GM12878 (cell line): ENCODE data around the gene EPB41L1. TPM values are rescaled to one million over a fixed set of nuclear protein-coding genes. Genes with fewer than 3 reads are reported as not detected.

ENCODE experiments used
- ATAC-seq: fragments of 200-7000 bp; cut with Tn5 transposase; 3 replicates; pipeline ENCODE4 v1.9.1; 2020; ENCODE audit warnings: mild to moderate bottlenecking, moderate library complexity
- BruUV-seq: library from RNA; stranded (reverse); fragments of 400-500 nt; replicated peaks from 2 replicates; lab custom pipeline; 2021; lab: Mats Ljungman, UMichigan
- CTCF ChIA-PET: fragments of 300-600 bp; sonication (Branson Sonifier 250); formaldehyde crosslinking; extraction: SDS; loops from one replicate; lab custom pipeline; 2021; ENCODE audit warnings: inconsistent platforms; lab: Yijun Ruan, JAX
- POLR2A ChIA-PET: fragments of 350-600 bp; formaldehyde crosslinking; extraction: SDS; loops from one replicate; lab custom pipeline; 2021; ENCODE audit warnings: inconsistent platforms; lab: Charles Lee
- RAD21 ChIA-PET: fragments of 300-600 bp; sonication (Branson Sonifier 250); formaldehyde crosslinking; loops from one replicate; lab custom pipeline; 2023; ENCODE audit warnings: antibody characterized with exemption; ENCODE audit not compliant: unreplicated experiment; lab: Charles Lee
- SMC1A ChIA-PET: fragments of 300-600 bp; sonication (Branson Sonifier 250); formaldehyde crosslinking; loops from one replicate; lab custom pipeline; 2023; ENCODE audit not compliant: unreplicated experiment, uncharacterized antibody; lab: Charles Lee
- DNase-seq: peaks from one replicate; pipeline ENCODE4 v3.0.0-alpha.2; 2011; ENCODE audit warnings: low read depth, low spot score
- FAIRE-seq: peaks from 3 replicates; lab custom pipeline; 2011; peaks lifted over from hg19 to GRCh38; lab: Jason Lieb, UNC
- H2AFZ ChIP-seq: 2 replicates; pipeline ENCODE4 v1.6.0; 2011; ENCODE audit warnings: low read depth, low read length, control low read depth; ENCODE audit not compliant: control insufficient read depth
- H3K27ac ChIP-seq: 2 replicates; pipeline ENCODE4 v1.5.1; 2011; ENCODE audit warnings: control low read depth; ENCODE audit not compliant: control insufficient read depth, insufficient read depth
- H3K27me3 ChIP-seq, 2 experiments: replicated peaks in 1 of 2; 2 replicates each; pipeline versions ENCODE4 v1.6.0 to v1.6.1; 2011; ENCODE audit warnings: low read length in 1 of 2; ENCODE audit not compliant: control insufficient read depth in 2 of 2, insufficient read depth in 2 of 2
- H3K36me3 ChIP-seq, 2 experiments: 2 replicates each; pipeline ENCODE4 v1.5.1; 2011; ENCODE audit warnings: low read length in 1 of 2; ENCODE audit not compliant: control insufficient read depth in 2 of 2, insufficient read depth in 2 of 2
- H3K4me1 ChIP-seq: 2 replicates; pipeline ENCODE4 v1.6.1; 2011; ENCODE audit warnings: mild to moderate bottlenecking, low read length, moderate library complexity, mixed read lengths; ENCODE audit not compliant: control insufficient read depth, insufficient read depth
- H3K4me2 ChIP-seq: 2 replicates; pipeline ENCODE4 v1.6.0; 2011; ENCODE audit warnings: control low read depth; ENCODE audit not compliant: control insufficient read depth, insufficient read depth
- H3K4me3 ChIP-seq: fragments of 200-600 bp; sonication (generic); 2 replicates; pipeline ENCODE4 v1.5.1; 2016
- H3K79me2 ChIP-seq: 2 replicates; pipeline ENCODE4 v1.6.0; 2011; ENCODE audit warnings: low read length; ENCODE audit not compliant: control insufficient read depth, insufficient read depth
- H3K9ac ChIP-seq: 2 replicates; pipeline ENCODE4 v1.8.0; 2011; ENCODE audit warnings: low read length, control low read depth, mixed read lengths; ENCODE audit not compliant: control insufficient read depth, insufficient read depth
- H3K9me3 ChIP-seq: replicated peaks from 3 replicates; pipeline ENCODE4 v1.5.1; 2011; ENCODE audit warnings: mild to moderate bottlenecking, low read length; ENCODE audit not compliant: control insufficient read depth, insufficient read depth
- H4K20me1 ChIP-seq: 2 replicates; pipeline ENCODE4 v1.6.0; 2011; ENCODE audit not compliant: control insufficient read depth, insufficient read depth
- HDGF ChIP-seq: fragments of 450-650 bp; IDR thresholded peaks from 2 replicates; pipeline ENCODE4 v1.6.1; 2016; ENCODE audit warnings: antibody characterized with exemption
- JUND ChIP-seq: IDR thresholded peaks from 2 replicates; pipeline ENCODE4 v1.6.1; 2012; ENCODE audit warnings: low read depth, mild to moderate bottlenecking, low read length, improper control_type of control experiment, moderate library complexity
- KLF5 ChIP-seq: fragments of 450-650 bp; IDR thresholded peaks from 2 replicates; pipeline ENCODE4 v1.6.1; 2014; ENCODE audit warnings: mild to moderate bottlenecking; ENCODE audit not compliant: partially characterized antibody
- SMAD5 ChIP-seq: IDR thresholded peaks from 2 replicates; pipeline ENCODE4 v1.6.1; 2016; ENCODE audit warnings: antibody characterized with exemption, low read depth
- SMARCA5 ChIP-seq: fragments of 450-650 bp; IDR thresholded peaks from 2 replicates; pipeline ENCODE4 v1.6.1; 2017; ENCODE audit warnings: mild to moderate bottlenecking
- ZSCAN29 ChIP-seq: fragments of 450-650 bp; IDR thresholded peaks from 2 replicates; pipeline ENCODE4 v1.6.1; 2017; ENCODE audit warnings: mild to moderate bottlenecking, moderate library complexity
- WGBS: methylation state at CpG from one replicate; pipeline ENCODE4 v1.1.6; 2016; ENCODE audit warnings: low lambda C conversion rate; ENCODE audit not compliant: insufficient replicate concordance, insufficient coverage; ENCODE audit errors: missing lambda C conversion rate; 5-methylcytosine and 5-hydroxymethylcytosine counted together
- in situ Hi-C: fragments of 300-500 bp; cut with MboI; formaldehyde crosslinking; loops from 9 replicates; pipeline ENCODE4 v1.14.3; 2018; ENCODE audit warnings: mixed read lengths
- intact Hi-C: fragments of 100-400 bp; cut with micrococcal nuclease; formaldehyde crosslinking; loops from one replicate; pipeline ENCODE4 v1.14.2; 2022; ENCODE audit not compliant: unreplicated experiment
- polyA plus RNA-seq, 11 experiments: library from polyadenylated mRNA; depleted of rRNA in 4 of 11; unstranded in 6 of 11; stranded (reverse) in 5 of 11; fragments of >200 nt; fragmentation: Nextera tagmentation in 4 of 11; fragmentation: Illumina TruSeq in 1 of 11; extraction: Ambion mirVana in 4 of 11; extraction: Trizol in 1 of 11; gene quantifications; 1 replicate in 1 of 11; 2 replicates in 10 of 11; pipeline versions ENCODE4 v1.2.1 to v1.2.3, GENCODE V29; 2011 to 2016; ENCODE audit warnings: inconsistent platforms in 2 of 11, missing spikeins in 2 of 11, low read depth in 1 of 11
- total RNA-seq, 4 experiments: library from RNA; depleted of rRNA in 3 of 4; stranded (reverse); fragments of >200 nt in 3 of 4; fragmentation: Illumina TruSeq in 1 of 4; extraction: Trizol in 1 of 4; gene quantifications; 2 replicates each; pipeline versions ENCODE4 v1.2.1 to v1.2.3, GENCODE V29; 2013 to 2021
- TF ChIP-seq, protein P1 (sequence below): IDR thresholded peaks from 2 replicates; pipeline ENCODE4 v1.6.1; 2011; ENCODE audit warnings: low read depth, low read length, improper control_type of control experiment, borderline replicate concordance

Gene EPB41L1
- total and polyA plus RNA-seq, 10 of the 15 experiments (the other 5 are each of a cell fraction or from before 2014, with no cell fraction given) = 0.08 to 3.2 (median 0.31) TPM

DNA sequence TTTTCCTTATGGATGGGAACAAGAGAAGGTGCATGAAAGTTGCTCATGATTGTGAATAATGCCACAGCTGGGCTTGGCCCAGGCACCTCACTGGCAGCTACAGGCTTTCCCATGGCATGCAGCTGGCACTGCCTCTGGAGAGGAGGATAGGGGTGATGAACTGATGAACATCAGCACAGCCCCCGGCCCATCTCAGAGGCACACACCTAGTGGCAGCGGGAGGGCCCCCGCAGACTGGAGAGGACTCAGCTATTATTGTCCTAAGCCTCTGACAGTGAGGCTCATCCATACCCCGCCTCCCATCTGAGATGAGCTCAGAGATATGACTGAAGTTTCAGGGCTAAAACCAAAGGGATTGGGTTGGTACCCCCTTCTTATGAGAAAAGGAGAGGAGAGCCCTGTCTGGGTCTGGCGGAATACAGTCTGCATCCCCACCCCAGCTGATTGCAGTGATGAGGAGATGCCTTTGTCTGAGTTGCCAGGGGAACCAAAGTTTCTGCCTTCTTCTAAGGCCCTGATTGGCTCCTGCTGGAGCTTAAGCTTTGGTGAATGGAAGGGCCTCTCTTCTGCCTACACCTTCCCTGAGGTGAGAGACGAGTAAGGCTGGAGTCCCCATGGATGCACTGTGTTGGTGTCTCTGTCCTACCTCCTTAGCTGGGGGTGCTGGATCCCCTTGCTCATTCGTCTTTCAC lies 27.6 kb upstream of the EPB41L1 start:
- Histone ChIP-seq H2AFZ (no peak overlapping the region), H3K9ac (no peak overlapping the region), H4K20me1 (no peaks in the 10 kb centered on the region), H3K4me3 (no peak overlapping the region), H3K4me1 (no peaks in the 10 kb centered on the region), H3K4me2 (no peak overlapping the region), H3K9me3 (no peaks in the 10 kb centered on the region), H3K36me3 (no peaks in the 10 kb centered on the region), H3K79me2 (no peaks in the 10 kb centered on the region), H3K27ac (no peak overlapping the region), H3K27me3 (peaks cover 0 to 4% of the 10 kb centered on the region in 2 experiments; a peak in 1 of 4 replicates)
- WGBS = 37% methylated on average over 7 of the region's 7 CpGs
- POLR2A ChIA-PET = no interaction called here
- CTCF ChIA-PET = interaction anchor here (0.7 to 3.8 kb wide), 5 partner anchors 11 to 140 kb away, joined by 3 to 24 read pairs (median 3); no protein-coding TSS in a partner anchor
- no TSS peak for BruUV-seq
- ATAC-seq = no peak; the same call in none of the 3 replicates
- no peak for TF ChIP-seq KLF5
- DNase-seq = no peak
- RAD21 ChIA-PET = interaction anchor here (0.9 to 1.0 kb wide), 3 partner anchors 11 to 35 kb away, joined by 3 to 4 read pairs (median 4); no protein-coding TSS in a partner anchor
- no peak for FAIRE-seq
- SMC1A ChIA-PET = interaction anchor here (0.6 to 2.2 kb wide), 4 partner anchors 9 to 136 kb away, joined by 3 to 6 read pairs (median 4); no protein-coding TSS in a partner anchor
- intact Hi-C loops = no loop called here
- in situ Hi-C loops = no loop called here

DNA sequence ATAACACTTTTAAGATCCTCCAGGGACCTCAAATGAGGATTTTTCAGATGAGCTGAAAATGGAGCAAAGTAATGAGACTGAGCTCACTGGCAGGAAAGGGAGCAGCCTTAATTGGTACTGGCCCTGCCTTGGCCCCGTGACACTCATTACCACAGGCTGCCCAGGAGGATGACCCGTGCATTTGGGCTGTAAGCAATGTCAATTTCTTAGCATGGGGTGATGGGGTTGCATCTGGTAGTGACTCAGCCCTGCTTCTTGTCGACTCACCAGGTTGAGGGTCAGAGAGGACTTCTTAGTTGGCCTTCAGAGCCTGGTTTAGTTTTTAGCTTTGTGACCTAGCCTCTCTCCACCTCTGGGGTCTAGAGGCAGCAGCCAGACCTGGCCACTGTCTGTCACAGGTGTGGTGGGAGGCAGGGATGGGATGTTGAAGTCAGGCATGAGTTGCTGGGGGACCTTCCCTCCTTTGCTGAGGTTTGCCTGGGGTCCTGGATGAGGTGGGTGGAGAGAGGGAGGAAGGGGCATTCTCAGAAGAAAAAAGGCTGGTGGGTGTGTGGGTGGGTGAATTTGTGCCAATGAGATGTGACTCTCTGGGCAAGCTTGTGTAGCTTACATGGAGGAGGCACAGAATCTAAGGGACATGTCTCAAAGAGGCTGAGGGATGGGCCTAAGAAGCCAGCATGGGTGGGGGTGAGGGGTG lies 25.9 kb upstream of the EPB41L1 start:
- Histone ChIP-seq H3K27ac (no peak overlapping the region), H3K36me3 (no peaks in the 10 kb centered on the region), H3K27me3 (0 out of 4 replicates have a peak, but pooled peaks cover 0 to 4% of the 10 kb centered on the region in 2 experiments), H3K79me2 (no peaks in the 10 kb centered on the region), H3K9me3 (no peaks in the 10 kb centered on the region), H2AFZ (no peak overlapping the region)
- ChIA-PET CTCF (interaction anchor here (1.0 to 3.8 kb wide), 3 partner anchors 10 to 136 kb away, joined by 3 to 24 read pairs (median 3); no protein-coding TSS in a partner anchor), POLR2A (interaction anchor here (0.7 kb wide), 1 partner anchor 1325 kb away, joined by 7 read pairs; no protein-coding TSS in a partner anchor)
- no peak for DNase-seq
- WGBS = 30% methylated on average over 3 of the region's 3 CpGs
- TF ChIP-seq SMAD5 = no peak
- TF ChIP-seq SMARCA5 = no peak
- TF ChIP-seq, protein P1, sequence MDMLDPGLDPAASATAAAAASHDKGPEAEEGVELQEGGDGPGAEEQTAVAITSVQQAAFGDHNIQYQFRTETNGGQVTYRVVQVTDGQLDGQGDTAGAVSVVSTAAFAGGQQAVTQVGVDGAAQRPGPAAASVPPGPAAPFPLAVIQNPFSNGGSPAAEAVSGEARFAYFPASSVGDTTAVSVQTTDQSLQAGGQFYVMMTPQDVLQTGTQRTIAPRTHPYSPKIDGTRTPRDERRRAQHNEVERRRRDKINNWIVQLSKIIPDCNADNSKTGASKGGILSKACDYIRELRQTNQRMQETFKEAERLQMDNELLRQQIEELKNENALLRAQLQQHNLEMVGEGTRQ = no peak
- no peak for TF ChIP-seq HDGF
- no peak for TF ChIP-seq ZSCAN29
- TF ChIP-seq JUND = no peak
- TF ChIP-seq, all 136 proteins: peak for 0
- no peaks in the 10 kb centered on the region for H4K20me1 ChIP-seq
- SMC1A ChIA-PET = interaction anchor here (0.6 kb wide), 1 partner anchor 315 kb away, joined by 4 read pairs; no protein-coding TSS in a partner anchor
- H3K4me3 ChIP-seq = no peak overlapping the region
- H3K4me2 ChIP-seq = no peak overlapping the region
- intact Hi-C loops = no loop called here
- ATAC-seq (no peak), FAIRE-seq (no peak)
- no TSS peak for BruUV-seq
- in situ Hi-C loops = no loop called here
- RAD21 ChIA-PET = interaction anchor here (1.2 kb wide), 1 partner anchor 136 kb away, joined by 3 read pairs; no protein-coding TSS in a partner anchor
- H3K9ac ChIP-seq = no peak overlapping the region
- H3K4me1 ChIP-seq = no peaks in the 10 kb centered on the region
